Measurements from ENCODE around the gene LALBA. TPM values are rescaled to one million over a fixed set of nuclear protein-coding genes. Genes with fewer than 3 reads are reported as not detected.

The LALBA gene
- total RNA-seq, 1 donor from 2014 or later: not detected

DNA sequence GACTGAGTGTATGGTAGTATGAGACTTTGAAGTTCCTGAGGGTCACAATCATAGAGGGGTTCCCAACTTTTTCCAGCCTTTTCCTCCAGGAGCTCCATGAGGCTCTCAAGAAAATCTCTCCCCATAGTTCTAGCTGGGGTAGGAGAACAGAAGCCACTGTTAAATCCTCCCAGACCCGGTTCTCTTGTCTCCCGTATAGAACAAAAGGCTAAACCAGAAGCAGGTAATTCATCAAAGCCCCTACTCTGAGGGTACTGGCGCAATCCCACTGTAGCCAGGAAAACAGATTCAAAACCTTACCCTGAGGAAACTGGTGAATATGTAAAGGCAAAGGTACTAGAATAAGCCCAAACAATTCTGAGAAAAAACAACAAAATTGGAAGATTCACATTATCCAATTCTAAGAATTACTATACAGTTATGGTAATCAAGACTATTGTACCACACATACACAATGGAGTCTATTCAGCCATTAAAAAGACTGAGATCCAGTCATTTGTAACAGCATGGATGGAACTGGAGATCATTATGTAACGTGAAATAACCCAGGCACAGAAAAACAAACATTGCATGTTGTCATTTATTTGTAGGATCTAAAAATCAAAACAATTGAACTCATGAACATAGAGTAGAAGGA, 23.9 kb downstream of the LALBA start:
- DNase-seq: no peak
- H3K27me3 ChIP-seq (ENCODE audit: low read depth): peaks cover 21% of the 10 kb centered on the region
- TF ChIP-seq, protein P1, sequence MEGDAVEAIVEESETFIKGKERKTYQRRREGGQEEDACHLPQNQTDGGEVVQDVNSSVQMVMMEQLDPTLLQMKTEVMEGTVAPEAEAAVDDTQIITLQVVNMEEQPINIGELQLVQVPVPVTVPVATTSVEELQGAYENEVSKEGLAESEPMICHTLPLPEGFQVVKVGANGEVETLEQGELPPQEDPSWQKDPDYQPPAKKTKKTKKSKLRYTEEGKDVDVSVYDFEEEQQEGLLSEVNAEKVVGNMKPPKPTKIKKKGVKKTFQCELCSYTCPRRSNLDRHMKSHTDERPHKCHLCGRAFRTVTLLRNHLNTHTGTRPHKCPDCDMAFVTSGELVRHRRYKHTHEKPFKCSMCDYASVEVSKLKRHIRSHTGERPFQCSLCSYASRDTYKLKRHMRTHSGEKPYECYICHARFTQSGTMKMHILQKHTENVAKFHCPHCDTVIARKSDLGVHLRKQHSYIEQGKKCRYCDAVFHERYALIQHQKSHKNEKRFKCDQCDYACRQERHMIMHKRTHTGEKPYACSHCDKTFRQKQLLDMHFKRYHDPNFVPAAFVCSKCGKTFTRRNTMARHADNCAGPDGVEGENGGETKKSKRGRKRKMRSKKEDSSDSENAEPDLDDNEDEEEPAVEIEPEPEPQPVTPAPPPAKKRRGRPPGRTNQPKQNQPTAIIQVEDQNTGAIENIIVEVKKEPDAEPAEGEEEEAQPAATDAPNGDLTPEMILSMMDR (IDR thresholded peaks at IDR 0.05; ENCODE audit: borderline replicate concordance): no peak
- peaks cover 6% of the 10 kb centered on the region for H3K9me3 ChIP-seq (replicated peaks)
- H3K4me1 ChIP-seq: no peaks in the 10 kb centered on the region
- no peak overlapping the region for H3K27ac ChIP-seq (replicated peaks)
- no peak overlapping the region for H3K4me3 ChIP-seq
- intact Hi-C loops (cut with micrococcal nuclease): no loop called here
- H3K36me3 ChIP-seq: no peaks in the 10 kb centered on the region

DNA sequence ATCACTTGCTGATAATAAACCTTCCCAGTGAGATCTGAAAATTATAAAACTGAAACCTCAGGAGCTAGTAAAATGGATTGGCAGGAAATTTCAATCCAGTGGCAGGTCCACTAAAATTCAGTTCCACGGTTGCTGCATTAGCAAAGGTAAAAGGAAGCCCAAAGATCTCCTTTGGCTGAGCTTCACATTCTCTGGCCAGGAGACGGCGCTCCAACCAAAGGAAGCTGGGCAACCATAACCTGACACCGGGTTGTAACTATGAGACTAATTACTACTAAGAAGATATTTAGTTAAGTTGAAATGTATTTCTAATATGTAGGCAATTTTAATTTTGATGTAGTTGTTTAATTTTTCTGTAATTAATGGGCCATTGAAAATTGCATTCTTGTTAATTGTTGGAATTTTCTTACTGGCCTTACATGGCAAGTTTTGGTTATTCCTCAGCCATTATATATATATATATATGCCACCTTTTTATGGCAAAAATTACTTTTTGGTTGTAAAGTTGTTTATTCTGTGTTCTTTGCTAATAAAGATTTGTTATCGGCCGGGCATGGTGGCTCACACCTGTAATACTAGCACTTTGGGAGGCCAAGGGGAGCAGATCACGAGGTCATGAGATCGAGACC, 27.4 kb downstream of the LALBA start:
- H3K4me1 ChIP-seq: no peaks in the 10 kb centered on the region
- TF ChIP-seq, protein P1 (IDR thresholded peaks at IDR 0.05; ENCODE audit: borderline replicate concordance): peak; percentile 55
- DNase-seq: no peak
- H3K4me3 ChIP-seq: no peak overlapping the region
- peaks cover 37% of the 10 kb centered on the region for H3K27me3 ChIP-seq (ENCODE audit: low read depth)
- H3K27ac ChIP-seq (replicated peaks): no peak overlapping the region
- intact Hi-C loops (cut with micrococcal nuclease): no loop called here
- H3K9me3 ChIP-seq (replicated peaks): no peaks in the 10 kb centered on the region
- H3K36me3 ChIP-seq: no peaks in the 10 kb centered on the region

DNA sequence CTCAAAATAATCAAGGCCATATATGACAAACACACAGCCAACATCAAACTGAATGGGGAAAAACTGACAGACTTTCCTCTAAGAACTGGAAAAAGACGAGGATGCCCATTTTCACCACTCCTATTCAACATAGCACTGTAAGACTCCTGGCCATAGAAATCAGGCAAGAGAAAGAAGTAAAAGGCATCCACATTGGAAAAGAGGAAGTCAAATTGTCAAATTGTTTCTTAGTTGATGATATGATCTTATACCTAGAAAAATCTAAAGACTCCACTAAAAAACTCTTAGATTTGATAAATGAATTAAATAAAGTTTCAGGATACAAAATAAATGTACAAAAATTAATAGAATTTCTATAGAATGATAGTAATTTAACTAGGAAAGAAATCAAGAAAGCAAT, 33.2 kb downstream of the LALBA start:
- no peak for DNase-seq
- intact Hi-C loops (cut with micrococcal nuclease): no loop called here
- Histone ChIP-seq H3K27ac (replicated peaks) (no peak overlapping the region), H3K27me3 (ENCODE audit: low read depth) (peaks cover 20% of the 10 kb centered on the region), H3K9me3 (replicated peaks) (peaks cover 14% of the 10 kb centered on the region), H3K4me3 (no peak overlapping the region), H3K36me3 (no peaks in the 10 kb centered on the region), H3K4me1 (no peaks in the 10 kb centered on the region)
- TF ChIP-seq, protein P1 (IDR thresholded peaks at IDR 0.05; ENCODE audit: borderline replicate concordance): no peak

DNA sequence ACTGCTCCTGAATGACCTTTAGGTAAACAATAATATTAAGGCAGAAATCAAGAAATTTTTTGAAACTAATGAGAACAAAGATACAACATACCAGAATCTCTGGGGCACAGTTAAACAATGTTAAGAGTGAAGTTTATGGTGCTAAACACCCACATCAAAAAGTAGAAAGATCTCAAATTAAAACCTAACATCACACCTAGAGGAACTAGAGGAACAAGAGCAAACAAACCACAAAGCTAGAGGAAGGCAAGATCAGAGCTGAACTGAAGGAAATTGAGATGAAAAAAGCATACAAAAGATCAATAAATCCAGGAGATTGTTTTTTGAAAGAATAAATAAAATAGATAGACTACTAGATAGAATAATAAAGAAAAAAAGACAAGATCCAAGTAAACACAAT, 37.2 kb downstream of the LALBA start:
- Histone ChIP-seq H3K4me3 (no peak overlapping the region), H3K9me3 (replicated peaks) (peaks cover 14% of the 10 kb centered on the region), H3K4me1 (no peaks in the 10 kb centered on the region), H3K27ac (replicated peaks) (no peak overlapping the region), H3K36me3 (no peaks in the 10 kb centered on the region), H3K27me3 (ENCODE audit: low read depth) (peaks cover 22% of the 10 kb centered on the region)
- TF ChIP-seq, protein P1 (IDR thresholded peaks at IDR 0.05; ENCODE audit: borderline replicate concordance): no peak
- intact Hi-C loops (cut with micrococcal nuclease): no loop called here
- DNase-seq: no peak

DNA sequence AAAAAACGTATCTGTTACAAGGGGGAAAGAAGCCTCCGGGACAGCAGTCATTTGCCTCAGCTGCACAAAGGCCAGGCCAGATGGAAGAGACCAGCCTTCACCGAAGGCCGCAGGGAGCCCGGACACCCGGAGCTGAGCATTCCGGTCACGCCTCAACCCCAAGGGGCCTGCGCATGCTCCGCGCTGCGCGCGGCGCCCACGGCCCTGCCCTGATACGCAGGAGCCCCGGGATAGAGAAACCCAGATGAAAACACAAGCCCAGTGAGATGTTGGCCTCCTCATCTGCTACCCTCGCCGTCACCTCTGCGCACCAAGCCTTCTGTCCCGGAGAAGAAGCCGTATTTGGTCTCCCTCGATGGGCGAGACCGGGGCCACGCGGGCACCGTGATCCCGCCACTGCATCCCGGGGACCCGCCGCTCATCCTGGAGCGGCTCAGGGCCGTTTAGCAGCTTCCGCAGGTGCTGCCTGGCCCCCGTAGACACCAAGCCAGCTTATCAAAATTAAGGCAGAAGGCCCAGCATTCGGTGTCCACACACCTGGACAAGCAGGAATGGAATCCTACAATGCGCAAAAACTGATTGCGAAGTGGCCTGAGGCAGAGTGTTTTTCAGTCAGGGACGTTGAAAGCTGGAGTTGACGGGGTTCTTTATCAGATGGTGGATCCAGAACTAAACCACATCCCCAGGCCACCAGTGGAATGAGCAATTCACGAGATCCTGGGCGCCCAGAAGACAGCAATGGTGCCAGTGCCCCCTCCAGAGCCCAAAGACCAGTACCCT, 41.8 kb downstream of the LALBA start:
- H3K27me3 ChIP-seq (ENCODE audit: low read depth): peaks cover 22% of the 10 kb centered on the region
- H3K36me3 ChIP-seq: no peaks in the 10 kb centered on the region
- TF ChIP-seq, protein P1 (IDR thresholded peaks at IDR 0.05; ENCODE audit: borderline replicate concordance): no peak
- intact Hi-C loops (cut with micrococcal nuclease): no loop called here
- H3K27ac ChIP-seq (replicated peaks): no peak overlapping the region
- no peak overlapping the region for H3K4me3 ChIP-seq
- DNase-seq: no peak
- no peaks in the 10 kb centered on the region for H3K9me3 ChIP-seq (replicated peaks)
- H3K4me1 ChIP-seq: no peaks in the 10 kb centered on the region
